ENCODE results near the gene RPS16.

RPS16 gene

DNA sequence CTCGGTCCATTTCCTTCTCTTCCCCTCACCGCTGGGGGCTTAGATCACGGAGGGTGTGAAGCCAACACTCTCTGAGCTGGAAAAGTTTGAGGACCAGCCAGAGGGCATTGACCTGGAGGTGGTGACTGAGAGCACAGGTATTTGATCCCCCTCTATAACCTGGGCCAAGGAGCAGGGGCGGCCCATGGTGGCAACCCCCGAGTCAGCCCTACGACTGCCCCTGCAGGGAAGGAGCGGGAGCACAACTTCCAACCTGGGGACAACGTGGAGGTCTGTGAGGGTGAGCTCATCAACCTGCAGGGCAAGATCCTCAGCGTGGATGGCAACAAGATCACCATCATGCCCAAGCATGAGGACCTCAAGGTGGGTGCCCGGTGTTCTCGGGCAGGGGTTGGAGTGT, 33.3 kb upstream of the RPS16 start:
- TF ChIP-seq GATA2 (IDR thresholded peaks at IDR 0.05; ENCODE audit: low read depth, low read length), result no peak
- TF ChIP-seq GATA3 (IDR thresholded peaks at IDR 0.05; ENCODE audit: low read depth, low read length), result no peak

- TF ChIP-seq GATA2 (IDR thresholded peaks at IDR 0.05; ENCODE audit: low read depth, low read length), result no peak
Observed at GRCh38 chr19:39467941-39468340, 32.2 kb upstream of the RPS16 start.

- TF ChIP-seq GATA3 (IDR thresholded peaks at IDR 0.05; ENCODE audit: low read depth, low read length), result no peak
Observed at GRCh38 chr19:39465956-39466747, 30.4 kb upstream of the RPS16 start.

DNA sequence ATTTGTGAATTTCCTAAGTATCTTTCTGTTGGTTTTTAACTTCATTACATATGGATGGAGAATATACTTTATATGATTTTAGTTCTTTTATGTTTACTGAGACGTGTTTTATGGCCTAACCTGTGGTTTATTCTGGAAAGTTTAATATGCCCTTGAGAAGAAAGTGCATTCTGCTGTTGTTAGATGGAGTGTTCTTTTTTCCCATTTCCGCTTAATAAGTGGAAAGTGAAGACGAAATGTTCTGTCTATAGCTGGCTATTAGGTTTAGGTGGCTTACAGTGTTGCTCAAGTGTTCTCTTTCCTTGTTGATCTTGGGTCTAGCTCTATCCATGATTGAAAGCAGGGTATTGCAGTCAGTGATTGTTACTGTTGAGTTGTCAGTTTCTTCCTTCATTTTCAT, 27.7 kb upstream of the RPS16 start:
- TF ChIP-seq GATA2 (IDR thresholded peaks at IDR 0.05; ENCODE audit: low read depth, low read length), result no peak
- no peak for TF ChIP-seq GATA3 (IDR thresholded peaks at IDR 0.05; ENCODE audit: low read depth, low read length)

DNA sequence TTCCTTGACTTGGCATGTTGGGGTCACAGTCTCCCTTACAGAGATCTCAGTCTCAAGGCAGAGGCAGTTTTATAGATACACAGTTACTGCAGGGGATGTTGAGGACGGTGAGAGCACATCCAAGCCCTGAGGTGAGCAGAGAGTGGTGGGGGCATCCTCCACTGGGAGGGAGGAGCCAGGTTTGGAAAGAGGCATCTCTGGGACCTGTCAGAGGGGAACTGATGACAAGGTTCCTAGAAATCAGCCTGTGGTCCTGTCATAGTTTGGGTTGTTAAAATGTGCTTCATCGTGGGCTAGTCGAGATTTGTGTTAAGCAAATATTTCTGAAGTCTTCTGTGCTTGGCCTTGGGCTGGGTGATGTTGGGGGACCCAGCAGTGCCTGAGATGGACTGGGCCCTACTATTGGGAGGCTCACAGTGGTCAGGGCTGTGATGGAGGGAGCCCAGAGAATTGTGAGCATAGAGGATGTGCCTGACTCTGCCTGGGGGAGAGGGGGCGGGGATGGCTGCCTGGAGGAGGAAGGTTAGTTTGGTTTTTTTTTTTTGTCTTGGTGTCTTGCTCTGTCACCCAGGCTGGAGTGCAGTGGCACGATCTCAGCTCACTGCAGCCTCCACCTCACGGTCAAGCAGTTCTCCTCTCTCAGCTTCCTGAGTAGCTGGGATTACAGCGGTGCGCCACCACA, 13.5 kb upstream of the RPS16 start:
- no peak for TF ChIP-seq GATA2 (IDR thresholded peaks at IDR 0.05; ENCODE audit: low read depth, low read length)
- TF ChIP-seq GATA3 (IDR thresholded peaks at IDR 0.05; ENCODE audit: low read depth, low read length), result no peak

DNA sequence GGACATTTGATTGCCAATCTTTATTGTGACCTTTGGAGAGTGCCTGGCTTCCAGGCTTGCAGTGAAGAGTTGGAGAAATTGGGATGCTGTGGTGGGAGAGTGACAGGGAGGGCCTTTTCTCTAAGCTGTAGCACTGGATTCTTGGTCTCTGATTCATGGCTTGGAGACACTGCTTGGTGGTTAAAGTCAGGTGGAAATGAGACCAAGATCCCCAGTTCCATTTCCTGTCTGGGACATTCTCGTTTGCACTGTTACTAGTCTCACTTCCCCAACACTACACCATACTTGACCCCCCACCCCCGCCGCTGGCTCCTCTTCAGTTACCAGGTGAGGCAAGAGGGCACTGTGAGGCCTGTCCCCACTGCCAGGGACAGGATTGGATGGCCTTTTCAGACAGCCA, 12.5 kb upstream of the RPS16 start:
- no peak for TF ChIP-seq GATA3 (IDR thresholded peaks at IDR 0.05; ENCODE audit: low read depth, low read length)
- TF ChIP-seq GATA2 (IDR thresholded peaks at IDR 0.05; ENCODE audit: low read depth, low read length), result no peak

GRCh38 chr19:39446365-39447084, 10.8 kb upstream of the RPS16 start:
- TF ChIP-seq GATA2 (IDR thresholded peaks at IDR 0.05; ENCODE audit: low read depth, low read length), result no peak
- TF ChIP-seq GATA3 (IDR thresholded peaks at IDR 0.05; ENCODE audit: low read depth, low read length), result no peak

DNA sequence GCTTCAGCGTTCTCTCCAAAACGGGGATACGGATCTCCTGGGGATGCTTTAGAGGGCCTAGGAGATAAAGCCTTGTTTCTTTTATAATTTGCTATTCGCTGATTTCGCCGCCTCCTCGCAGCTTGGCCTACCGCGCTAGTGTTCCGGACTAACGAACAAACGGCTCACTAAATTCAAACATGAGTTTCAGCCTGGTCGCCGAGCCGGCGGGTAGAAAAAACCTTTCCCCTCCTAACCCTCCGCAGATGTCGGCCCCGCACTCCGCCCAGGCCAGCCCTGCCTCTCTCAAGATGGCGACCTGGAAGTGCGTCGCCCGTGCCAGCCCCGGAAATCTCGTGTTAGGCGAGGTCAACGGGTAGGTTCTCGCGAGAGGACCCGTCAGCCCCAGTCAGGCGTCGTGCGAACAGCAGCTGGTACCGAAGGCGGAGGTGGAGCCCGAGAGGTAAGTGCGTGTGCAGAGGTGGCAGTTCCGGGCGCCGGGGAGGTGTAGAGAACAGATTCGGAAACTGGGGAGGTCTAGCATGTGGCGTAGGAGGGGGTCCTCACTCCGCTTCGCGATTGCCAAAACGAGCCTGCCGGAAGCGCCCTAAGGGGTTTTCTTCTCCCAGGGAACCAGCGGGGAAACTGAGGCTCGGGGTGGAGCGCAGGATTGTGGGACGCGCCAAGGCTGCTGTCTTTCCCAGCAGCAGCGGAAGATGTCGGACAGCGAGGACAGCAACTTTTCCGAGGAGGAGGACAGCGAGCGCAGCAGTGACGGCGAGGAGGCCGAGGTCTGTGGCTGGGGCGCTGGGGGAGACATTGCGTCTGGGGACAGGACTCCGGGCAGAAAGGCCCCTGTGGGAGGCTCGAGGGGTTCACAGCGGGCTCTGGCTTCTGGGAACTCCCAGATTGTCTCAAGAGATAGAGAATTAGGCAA, 9.7 kb upstream of the RPS16 start, which contains the start of gene SUPT5H:
Gene SUPT5H (plus strand): TSS at position 387 of the 916 bp plus-strand sequence. CDS start 309 bp downstream, at position 696.
- TF ChIP-seq GATA3 (IDR thresholded peaks at IDR 0.05; ENCODE audit: low read depth, low read length) (no peak), GATA2 (IDR thresholded peaks at IDR 0.05; ENCODE audit: low read depth, low read length) (0 out of 2 replicates have a peak, but pooled peaks have one; percentile 28)

DNA sequence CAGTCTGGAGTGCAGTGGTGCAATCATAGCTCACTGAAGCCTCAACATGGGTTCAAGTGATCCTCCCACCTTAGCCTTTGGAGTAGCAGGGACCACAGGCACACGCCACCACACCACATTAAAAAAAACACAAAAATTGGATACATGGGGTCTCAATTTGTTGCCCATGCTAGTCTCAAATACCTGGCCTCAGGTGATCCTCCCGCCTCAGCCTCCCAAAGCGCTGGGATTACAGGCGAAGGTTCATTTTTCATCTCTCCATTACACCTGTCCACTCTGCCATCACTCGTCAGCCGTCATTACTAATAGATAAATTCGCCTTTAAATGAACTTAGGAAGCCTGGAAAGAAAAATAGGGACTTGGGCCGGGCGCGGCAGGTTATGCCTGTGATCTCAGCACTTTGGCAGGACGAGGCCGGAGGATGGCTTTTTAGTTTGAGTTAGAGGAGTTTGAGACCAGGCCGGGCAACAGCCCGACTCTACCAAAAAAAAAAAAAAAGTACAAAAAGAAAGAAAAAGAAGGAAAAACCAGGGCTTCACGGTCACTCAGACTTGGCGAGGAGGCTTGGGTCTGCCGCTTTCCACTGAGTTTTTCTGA, 8.9 kb upstream of the RPS16 start:
- no peak for TF ChIP-seq GATA3 (IDR thresholded peaks at IDR 0.05; ENCODE audit: low read depth, low read length)

GRCh38 chr19:39438270-39438934, 2.7 kb upstream of the RPS16 start:
- no peak for TF ChIP-seq GATA3 (IDR thresholded peaks at IDR 0.05; ENCODE audit: low read depth, low read length)
- no peak for TF ChIP-seq GATA2 (IDR thresholded peaks at IDR 0.05; ENCODE audit: low read depth, low read length)

DNA sequence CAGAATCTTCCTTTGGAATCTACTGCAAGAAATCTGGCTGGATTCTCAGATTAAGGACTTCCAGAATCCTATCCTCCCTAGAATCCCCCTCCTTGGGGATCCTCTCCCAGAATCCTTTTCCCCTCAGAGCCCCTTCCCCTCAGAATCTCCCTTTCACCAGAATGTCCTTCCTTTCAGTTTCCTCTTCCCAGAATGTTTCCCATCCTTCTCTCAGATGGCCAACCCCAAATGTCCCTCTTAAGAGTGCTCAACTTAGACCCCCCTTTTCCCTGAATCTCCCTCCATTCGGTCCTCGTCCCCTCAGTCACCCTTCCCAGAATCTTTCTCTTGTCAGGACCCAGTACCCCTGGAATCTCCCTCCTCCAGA, 584 bp upstream of the RPS16 start:
- no peak for TF ChIP-seq GATA2 (IDR thresholded peaks at IDR 0.05; ENCODE audit: low read depth, low read length)
- TF ChIP-seq GATA3 (IDR thresholded peaks at IDR 0.05; ENCODE audit: low read depth, low read length), result no peak

DNA sequence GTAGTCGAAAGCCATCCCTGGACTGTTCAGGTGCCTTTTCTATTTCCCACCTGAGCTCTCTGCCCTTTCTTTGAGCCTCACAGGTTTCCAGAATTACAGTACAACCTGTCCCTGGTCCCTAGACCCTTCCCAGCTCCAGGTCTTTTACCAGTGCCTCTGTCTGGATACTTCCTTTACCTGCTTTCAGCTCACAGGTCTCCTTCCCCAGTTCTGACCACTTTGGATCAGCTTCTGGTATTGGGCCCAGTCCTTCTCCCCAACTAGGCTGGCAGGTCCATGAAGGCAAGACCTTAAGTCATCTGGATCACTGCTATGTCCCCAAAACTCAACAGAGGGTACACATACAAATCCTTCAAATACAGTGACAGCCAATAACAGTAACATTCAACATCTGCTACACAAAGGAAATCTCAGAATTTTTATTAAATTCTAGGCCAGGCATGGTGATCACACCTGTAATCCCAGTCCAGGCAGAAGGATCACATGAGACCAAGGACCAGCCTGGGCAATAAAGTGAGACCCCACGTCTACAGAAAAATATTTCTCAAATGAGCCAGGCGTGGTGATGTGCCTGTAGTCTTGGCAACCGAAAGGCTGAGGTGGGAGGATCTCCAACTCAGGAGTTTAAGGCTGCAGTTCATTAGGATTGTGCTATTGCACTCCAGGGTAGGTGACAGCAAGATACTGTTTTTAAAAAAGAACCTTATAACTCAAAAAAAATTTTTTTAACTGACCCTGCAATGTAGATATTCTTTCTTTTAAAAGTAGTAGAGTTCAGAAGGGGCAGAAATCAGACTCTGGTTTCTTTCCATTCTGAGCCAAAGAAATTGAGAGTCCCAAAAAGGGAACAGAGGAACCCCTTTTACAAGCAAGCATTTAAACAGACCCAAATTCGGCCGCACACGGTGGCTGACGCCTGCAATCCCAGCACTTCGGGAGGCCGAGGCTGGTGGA, 1.3 kb downstream of the RPS16 start:
- no peak for TF ChIP-seq GATA3 (IDR thresholded peaks at IDR 0.05; ENCODE audit: low read depth, low read length)
- TF ChIP-seq GATA2 (IDR thresholded peaks at IDR 0.05; ENCODE audit: low read depth, low read length), result no peak

All from SH-SY5Y (cell line).